ENCODE data around the gene RPS21. TPM values are rescaled to one million over a fixed set of nuclear protein-coding genes. Genes with fewer than 3 reads are reported as not detected.

RPS21 gene
- total and polyA plus RNA-seq, 9 of the 15 experiments (the other 6 are each of a cell fraction or from before 2014, with no cell fraction given): 1,380 to 5,647 (median 3,091) TPM

GRCh38 chr20:62367136-62367632 is 19.7 kb upstream of the RPS21 start, which contains the start of gene LAMA5 (continued):
- TF ChIP-seq BCL6 (CRISPR knock-in tag; IDR thresholded peaks at IDR 0.05) (no peak), KHSRP (IDR thresholded peaks at IDR 0.05) (no peak), GATAD2B (IDR thresholded peaks at IDR 0.05; ENCODE audit: borderline replicate concordance) (peak; percentile 75; the same call in 1 of the 2 replicates)

- ATAC-seq: no peak
- Histone ChIP-seq H3K79me2 (ENCODE audit: control insufficient read depth, insufficient read depth, low read length) (peaks cover 42% of the 10 kb centered on the region), H2AFZ (ENCODE audit: low read depth, low read length) (peak overlapping the region; percentile 79), H3K4me1 (replicated peaks in 1 of 2; ENCODE audit: control insufficient read depth in 2 of 2, insufficient read depth in 2 of 2, low read length in 2 of 2) (peaks cover 57 to 100% of the 10 kb centered on the region in 2 experiments), H3K9ac (ENCODE audit: insufficient read depth in 1 of 2, low read depth in 2 of 2, low read length in 2 of 2) (peak overlapping the region; percentile 30 to 96; a peak in 3 of 4 replicates), H3K4me2 (ENCODE audit: insufficient read depth, low read length) (peak overlapping the region; percentile 39), H3K9me1 (ENCODE audit: control insufficient read depth, insufficient read depth, low read length) (peaks cover 4% of the 10 kb centered on the region), H3K36me3 (ENCODE audit: control insufficient read depth, insufficient read depth, low read length) (peaks cover 2% of the 10 kb centered on the region; the same call in 1 of the 3 replicates), H3K9me3 (replicated peaks; ENCODE audit: control insufficient read depth, insufficient read depth, low read depth, low read length) (no peaks in the 10 kb centered on the region), H4K20me1 (replicated peaks; ENCODE audit: control insufficient read depth, insufficient read depth, low read length) (peaks cover 10% of the 10 kb centered on the region; the same call in 1 of the 2 replicates), H3K27ac (ENCODE audit: extremely low read depth, low read depth, low read length) (peak overlapping the region; percentile 39), H3K27me3 (ENCODE audit: control insufficient read depth in 2 of 2, insufficient read depth in 2 of 2, low read length in 2 of 2) (no peaks in the 10 kb centered on the region), H3K4me3 (peak overlapping the region; percentile 78; the same call in 1 of the 2 replicates)
- BruUV-seq (replicated peaks): no TSS peak
- in situ Hi-C loops (cut with MboI) (loop anchor here (5.0 to 10.0 kb wide), 2 partner anchors 61 to 373 kb away; no protein-coding TSS in a partner anchor), intact Hi-C loops (cut with micrococcal nuclease) (loop anchor here (5.0 kb wide), 1 partner anchor 66 kb away; the partner anchor contains the start of gene ADRM1)
- no peak for FAIRE-seq
- CTCF ChIA-PET (ENCODE audit: low intra/inter-chr PET ratio): interaction anchor here (1.1 kb wide), 1 partner anchor 66 kb away, joined by 3 read pairs; no protein-coding TSS in a partner anchor
- 34% methylated on average over 29 of the region's 37 CpGs for WGBS (ENCODE audit: insufficient coverage, low coverage, missing lambda C conversion rate)
- no peak for DNase-seq (ENCODE audit: extremely low read depth in 1 of 4, low spot score in 3 of 4)
- POLR2A ChIA-PET: interaction anchor here (0.6 to 1.7 kb wide), 7 partner anchors 8 to 108 kb away, joined by 3 to 11 read pairs (median 4); partner anchors contain the start of gene RPS21
- TF ChIP-seq CBX3 (IDR thresholded peaks at IDR 0.05; ENCODE audit: borderline replicate concordance in 1 of 2, low read length in 2 of 2): no peak
- no peak for TF ChIP-seq RBM22 (IDR thresholded peaks at IDR 0.05; ENCODE audit: low read depth, low read length, poor library complexity, severe bottlenecking)
- no peak for TF ChIP-seq HNRNPLL (IDR thresholded peaks at IDR 0.05; ENCODE audit: low read depth, low read length, poor library complexity, severe bottlenecking)
- TF ChIP-seq ZBTB12 (CRISPR knock-in tag; IDR thresholded peaks at IDR 0.05): no peak
- TF ChIP-seq TRIM24 (IDR thresholded peaks at IDR 0.05): no peak
- TF ChIP-seq ZNF609 (CRISPR knock-in tag; IDR thresholded peaks at IDR 0.05; ENCODE audit: borderline replicate concordance): no peak
- TF ChIP-seq CBX1 (IDR thresholded peaks at IDR 0.05; ENCODE audit: low read depth): no peak
- TF ChIP-seq ZFP91 (CRISPR knock-in tag; IDR thresholded peaks at IDR 0.05): no peak
These were observed 19.1 kb upstream of the RPS21 start for GRCh38 chr20:62367633-62368391.
